ENCODE data around the gene IFFO2.

DNA sequence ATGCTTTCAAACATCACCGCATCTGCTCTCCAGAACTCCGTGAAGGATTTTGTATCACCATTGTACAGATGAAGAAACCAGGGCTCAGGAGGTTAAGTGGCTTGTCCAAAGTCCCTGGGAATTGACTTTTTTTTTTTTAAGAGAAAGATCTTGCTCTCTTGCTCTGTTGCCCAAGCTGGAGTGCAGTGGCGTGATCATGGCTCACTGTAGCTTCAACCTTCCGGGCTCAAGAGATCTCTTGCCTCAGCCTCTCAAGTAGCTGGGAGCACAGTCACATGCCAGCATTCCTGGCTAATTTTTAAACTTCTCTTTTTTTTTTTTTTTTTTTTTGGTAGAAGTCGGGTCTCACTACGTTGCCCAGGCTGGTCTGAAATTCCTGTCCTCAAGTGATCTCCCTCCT is 90.2 kb downstream of the IFFO2 start:
- TF ChIP-seq, protein P1, sequence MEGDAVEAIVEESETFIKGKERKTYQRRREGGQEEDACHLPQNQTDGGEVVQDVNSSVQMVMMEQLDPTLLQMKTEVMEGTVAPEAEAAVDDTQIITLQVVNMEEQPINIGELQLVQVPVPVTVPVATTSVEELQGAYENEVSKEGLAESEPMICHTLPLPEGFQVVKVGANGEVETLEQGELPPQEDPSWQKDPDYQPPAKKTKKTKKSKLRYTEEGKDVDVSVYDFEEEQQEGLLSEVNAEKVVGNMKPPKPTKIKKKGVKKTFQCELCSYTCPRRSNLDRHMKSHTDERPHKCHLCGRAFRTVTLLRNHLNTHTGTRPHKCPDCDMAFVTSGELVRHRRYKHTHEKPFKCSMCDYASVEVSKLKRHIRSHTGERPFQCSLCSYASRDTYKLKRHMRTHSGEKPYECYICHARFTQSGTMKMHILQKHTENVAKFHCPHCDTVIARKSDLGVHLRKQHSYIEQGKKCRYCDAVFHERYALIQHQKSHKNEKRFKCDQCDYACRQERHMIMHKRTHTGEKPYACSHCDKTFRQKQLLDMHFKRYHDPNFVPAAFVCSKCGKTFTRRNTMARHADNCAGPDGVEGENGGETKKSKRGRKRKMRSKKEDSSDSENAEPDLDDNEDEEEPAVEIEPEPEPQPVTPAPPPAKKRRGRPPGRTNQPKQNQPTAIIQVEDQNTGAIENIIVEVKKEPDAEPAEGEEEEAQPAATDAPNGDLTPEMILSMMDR (IDR thresholded peaks at IDR 0.05 in 2 of 3, conservative IDR thresholded peaks at IDR 0.05 in 1 of 3; ENCODE audit: borderline replicate concordance in 1 of 3, insufficient read depth in 1 of 3, low read depth in 2 of 3, low read length in 2 of 3): no peak
- no peak for TF ChIP-seq POLR2A (IDR thresholded peaks at IDR 0.05; ENCODE audit: borderline replicate concordance, extremely low read depth, insufficient read depth, insufficient read length)
- no peak for TF ChIP-seq EZH2 (IDR thresholded peaks at IDR 0.05)
- TF ChIP-seq EZH2phosphoT487 (IDR thresholded peaks at IDR 0.05; ENCODE audit: borderline replicate concordance): no peak
- no peak for TF ChIP-seq SRF (IDR thresholded peaks at IDR 0.05; ENCODE audit: low read depth)
